COLO668 (cell line): ENCODE data around the gene GARIN5B.
"Not testable (repeated sequence)": the region's sequence is repeated elsewhere in the genome, so short reads cannot be mapped to it uniquely, and the experiment has no call there.

Experiments used
- DNase-seq: peaks from one replicate; lab custom pipeline; 2025; ENCODE audit not compliant: unreplicated experiment; lab: John Stamatoyannopoulos, UW

GARIN5B gene

DNA sequence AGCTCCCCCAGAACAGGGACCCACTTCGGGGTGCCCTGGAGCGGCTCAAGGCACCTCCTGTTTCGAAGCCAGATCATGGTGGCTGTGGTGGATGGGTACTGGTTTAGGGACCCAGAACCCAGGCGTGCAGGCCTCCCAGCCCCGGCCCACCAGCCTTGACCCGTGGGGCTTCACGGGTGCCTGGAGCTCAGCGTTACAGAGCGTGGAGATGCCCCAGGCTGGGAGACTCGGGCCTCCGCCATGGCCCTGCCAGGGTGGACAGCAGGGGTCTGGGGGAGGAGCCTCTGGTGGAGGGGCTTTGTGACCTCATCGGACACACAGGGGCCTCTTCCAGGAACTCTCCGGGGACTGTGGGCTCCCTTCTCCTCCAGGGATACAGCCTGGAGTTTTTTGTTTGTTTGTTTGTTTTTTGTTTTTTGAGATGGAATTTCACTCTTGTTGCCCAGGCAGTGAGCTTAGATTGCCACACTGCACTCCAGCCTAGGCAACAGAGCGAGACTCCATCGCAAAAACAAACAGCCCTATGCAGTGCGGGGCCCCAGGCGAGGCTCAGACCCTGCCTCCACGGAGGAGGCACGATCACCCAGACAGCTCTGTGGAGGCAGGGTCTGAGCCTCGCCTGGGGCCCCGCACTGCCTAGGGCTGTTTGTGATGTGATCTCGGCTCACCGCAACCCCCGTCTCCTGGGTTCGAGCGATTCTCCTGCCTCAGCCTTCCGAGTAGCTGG lies at the start of gene GARIN5B:
TSS of gene GARIN5B (minus strand) at position 271 of the 727 bp plus-strand sequence. CDS start at position 77, 194 bp downstream.
- no peak for DNase-seq

GRCh38 chr19:55410168-55410567 lies 47.1 kb upstream of the GARIN5B start:
- DNase-seq, result no peak

DNA sequence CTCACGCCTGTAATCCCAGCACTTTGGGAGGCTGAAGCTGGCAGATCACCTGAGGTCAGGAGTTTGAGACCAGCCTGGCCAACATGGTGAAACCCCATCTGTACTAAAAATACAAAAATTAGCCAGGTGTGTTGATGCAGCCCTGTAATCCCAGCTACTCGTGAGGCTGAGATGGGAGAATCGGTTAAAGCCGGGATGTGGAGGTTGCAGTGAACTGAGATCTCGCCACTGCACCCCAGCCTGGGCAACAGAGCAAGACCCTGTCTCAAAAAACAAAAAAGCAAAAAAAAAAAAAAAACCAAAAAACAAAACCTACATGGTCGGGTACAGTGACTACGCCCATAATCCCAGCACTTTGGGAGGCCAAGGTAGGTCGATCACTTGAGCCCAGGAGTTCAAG lies 46.1 kb upstream of the GARIN5B start:
- not testable (repeated sequence) for DNase-seq

DNA sequence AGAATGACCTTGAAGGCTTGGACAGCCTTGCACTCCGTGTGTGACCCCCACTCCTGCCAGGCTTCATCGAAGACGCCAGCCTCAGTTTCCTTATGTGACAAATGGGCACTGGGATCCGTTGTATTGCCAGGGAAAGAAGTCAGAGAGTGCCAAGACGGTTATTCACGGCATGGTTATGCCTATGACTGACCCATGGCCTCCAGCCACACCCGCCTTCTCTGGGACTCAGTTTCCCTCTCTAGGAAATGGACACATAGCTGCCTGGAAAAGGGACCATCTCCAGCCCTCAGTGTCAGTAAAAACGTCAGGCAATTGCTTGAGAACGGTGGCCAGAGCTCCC lies 45.4 kb upstream of the GARIN5B start:
- no peak for DNase-seq

- peak; percentile 98 for DNase-seq
These were observed 44.9 kb upstream of the GARIN5B start for GRCh38 chr19:55407800-55408532.

- not testable (repeated sequence) for DNase-seq
These were observed 44.4 kb upstream of the GARIN5B start, which contains the start of gene UBE2S for GRCh38 chr19:55407550-55407799. Gene UBE2S (minus strand): TSS chr19:55407788. CDS start chr19:55407589, 199 bp downstream.

GRCh38 chr19:55406826-55407549 lies 43.9 kb upstream of the GARIN5B start:
- DNase-seq, result peak; percentile 45

- no peak for DNase-seq
These were observed 43.2 kb upstream of the GARIN5B start for GRCh38 chr19:55406091-55406825.

GRCh38 chr19:55405638-55406037 lies 42.6 kb upstream of the GARIN5B start:
- DNase-seq, result no peak

GRCh38 chr19:55402509-55402908 lies 39.4 kb upstream of the GARIN5B start:
- no peak for DNase-seq

DNA sequence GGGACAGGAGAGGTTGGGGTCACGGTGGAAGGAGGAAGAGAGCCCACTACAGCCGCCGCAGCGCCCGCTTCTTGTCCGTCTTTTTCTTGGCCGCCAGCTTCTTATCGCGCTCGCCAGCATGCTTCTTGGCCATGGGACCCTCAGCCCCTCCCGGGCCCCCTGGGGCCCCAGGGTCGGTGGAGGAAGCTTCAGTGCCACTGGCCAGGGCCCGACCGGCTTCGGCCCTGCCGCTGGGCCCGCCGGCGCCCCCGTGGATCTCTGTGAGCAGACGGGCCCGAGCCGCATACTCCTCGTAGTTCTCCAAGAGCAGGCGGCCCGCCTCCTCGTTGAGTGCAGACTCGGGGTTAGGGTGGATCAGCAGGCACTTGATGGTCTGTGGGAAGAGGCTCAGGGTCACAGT lies 38.3 kb upstream of the GARIN5B start:
- not testable (repeated sequence) for DNase-seq

DNA sequence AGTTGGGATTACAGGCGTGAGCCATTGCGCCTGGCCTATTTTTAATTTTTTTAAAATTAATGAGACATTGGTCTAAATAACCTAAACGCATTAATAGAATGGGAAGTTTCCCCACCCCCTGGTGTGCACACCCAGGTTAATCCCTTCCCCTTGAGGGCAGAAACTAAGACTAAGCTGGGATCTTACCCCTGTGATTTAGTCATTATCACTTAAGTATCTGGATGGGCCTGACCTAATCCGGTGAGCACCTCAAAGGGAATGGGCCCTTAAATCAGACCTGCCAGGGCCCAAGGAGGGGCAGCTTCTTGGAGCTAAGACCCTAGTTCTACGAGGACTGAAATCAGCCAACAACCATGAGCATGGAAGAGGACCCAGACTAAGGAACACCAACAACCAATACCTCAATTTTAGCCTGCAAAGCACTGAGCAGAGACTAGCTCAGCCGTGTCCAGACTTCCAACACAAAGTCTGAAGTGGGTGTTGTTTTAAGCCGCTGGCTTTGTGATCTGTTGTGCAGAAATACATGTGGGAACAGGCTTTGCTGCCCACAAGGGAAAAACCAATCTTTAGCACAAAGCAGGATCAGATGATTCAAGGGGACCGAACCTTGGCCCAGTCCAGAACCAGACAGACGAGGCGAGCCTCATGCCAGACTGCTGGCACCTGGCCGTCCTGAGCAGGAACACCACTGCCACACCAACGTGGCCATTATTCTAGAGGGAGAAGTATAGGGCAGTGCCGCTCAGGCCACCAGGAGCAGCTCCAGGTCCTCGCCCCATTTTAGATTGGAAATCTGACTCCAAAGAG lies 37.4 kb upstream of the GARIN5B start:
- DNase-seq, result no peak

GRCh38 chr19:55398200-55398925 lies 35.3 kb upstream of the GARIN5B start:
- no peak for DNase-seq

- DNase-seq, result no peak
These were observed 30.0 kb upstream of the GARIN5B start for GRCh38 chr19:55392820-55393761.

- DNase-seq, result no peak
These were observed 28.9 kb upstream of the GARIN5B start for GRCh38 chr19:55391702-55392615.

DNA sequence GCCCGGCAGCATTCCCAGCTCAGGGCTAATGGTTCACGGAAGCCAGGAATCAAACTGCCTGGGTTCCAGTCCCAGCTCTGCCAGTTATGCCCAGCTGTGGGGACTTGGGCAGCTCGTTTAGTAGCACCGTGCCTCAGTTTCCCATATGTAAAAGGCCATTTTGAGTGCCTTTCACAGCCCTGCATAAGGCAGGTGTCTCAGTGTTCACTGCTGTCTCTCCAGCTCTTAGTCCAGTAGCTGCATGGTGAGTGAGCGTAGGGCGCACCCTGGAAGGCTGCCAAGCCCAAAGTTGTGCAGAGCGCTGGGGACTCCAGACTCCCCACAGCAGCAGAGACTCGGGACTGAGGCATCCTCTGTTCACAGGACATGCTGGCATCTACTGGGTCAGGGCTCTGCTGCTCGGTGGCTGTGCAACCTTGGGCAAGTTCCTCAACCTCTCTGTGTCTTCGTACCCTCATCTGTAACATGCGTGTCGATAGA lies 28.2 kb upstream of the GARIN5B start:
- no peak for DNase-seq

GRCh38 chr19:55390461-55390880 lies 27.4 kb upstream of the GARIN5B start:
- no peak for DNase-seq
